ENCODE measurements around the gene BMP7. TPM values are rescaled to one million over a fixed set of nuclear protein-coding genes. Genes with fewer than 3 reads are reported as not detected.

Gene BMP7
- total RNA-seq, 2 experiments from 2014 or later: 2.2 to 94.2 TPM

DNA sequence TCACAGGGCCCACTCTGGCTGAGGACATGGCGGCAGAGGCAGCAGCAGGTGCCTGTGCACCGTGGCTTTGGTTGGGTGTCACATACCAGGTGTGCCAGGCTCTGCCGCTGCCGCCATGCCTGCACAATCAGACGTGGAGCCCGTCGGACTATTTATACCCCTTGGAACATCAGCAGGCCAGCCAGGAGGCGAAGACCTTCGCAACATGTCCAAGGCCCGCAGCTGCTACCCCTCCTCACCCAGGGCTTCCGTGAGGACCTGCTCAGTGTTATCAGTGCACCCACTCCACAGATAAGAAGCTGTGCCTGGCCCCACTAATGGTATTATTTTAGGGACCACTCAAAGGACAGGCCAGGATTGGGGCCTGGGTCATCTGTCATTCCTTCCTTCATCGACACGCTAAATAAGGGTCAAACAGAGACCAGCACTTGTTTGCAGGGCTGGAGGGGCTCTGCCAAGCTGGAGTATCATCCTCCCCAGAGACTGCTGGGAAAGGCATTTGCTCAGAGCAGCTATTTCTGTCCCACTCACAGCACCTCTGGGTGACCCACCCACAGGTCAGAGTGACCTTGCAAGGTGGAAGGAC, 109.2 kb downstream of the BMP7 start:
- Histone ChIP-seq H3K4me1 (ENCODE audit: insufficient read depth, low read length, poor library complexity, severe bottlenecking) (no peaks in the 10 kb centered on the region), H3K4me3 (ENCODE audit: low read depth, low read length, poor library complexity, severe bottlenecking) (no peak overlapping the region), H3K9me3 (ENCODE audit: low read length) (no peaks in the 10 kb centered on the region), H3K36me3 (ENCODE audit: insufficient read depth, low read length) (no peaks in the 10 kb centered on the region), H3K79me2 (ENCODE audit: insufficient read depth, low read depth, low read length) (no peaks in the 10 kb centered on the region), H2AFZ (ENCODE audit: low read length) (no peak overlapping the region), H3K27ac (ENCODE audit: low read depth, low read length, poor library complexity, severe bottlenecking) (no peak overlapping the region), H3K9me2 (ENCODE audit: insufficient read depth, low read length) (no peaks in the 10 kb centered on the region), H4K20me1 (ENCODE audit: insufficient read depth, low read length) (no peaks in the 10 kb centered on the region), H3K4me2 (ENCODE audit: low read length) (no peak overlapping the region)
- TF ChIP-seq CTCF (conservative IDR thresholded peaks at IDR 0.05; ENCODE audit: low read length) (no peak), EZH2phosphoT487 (IDR thresholded peaks at IDR 0.05; ENCODE audit: borderline replicate concordance, low read depth, low read length) (no peak)
- intact Hi-C loops (cut with micrococcal nuclease; ENCODE audit: unreplicated experiment): no loop called here
- BruUV-seq (replicated peaks): no TSS peak
- ChIA-PET CTCF (ENCODE audit: unreplicated experiment) (no interaction called here), POLR2A (no interaction called here)
- no peak for DNase-seq (ENCODE audit: low spot score)

DNA sequence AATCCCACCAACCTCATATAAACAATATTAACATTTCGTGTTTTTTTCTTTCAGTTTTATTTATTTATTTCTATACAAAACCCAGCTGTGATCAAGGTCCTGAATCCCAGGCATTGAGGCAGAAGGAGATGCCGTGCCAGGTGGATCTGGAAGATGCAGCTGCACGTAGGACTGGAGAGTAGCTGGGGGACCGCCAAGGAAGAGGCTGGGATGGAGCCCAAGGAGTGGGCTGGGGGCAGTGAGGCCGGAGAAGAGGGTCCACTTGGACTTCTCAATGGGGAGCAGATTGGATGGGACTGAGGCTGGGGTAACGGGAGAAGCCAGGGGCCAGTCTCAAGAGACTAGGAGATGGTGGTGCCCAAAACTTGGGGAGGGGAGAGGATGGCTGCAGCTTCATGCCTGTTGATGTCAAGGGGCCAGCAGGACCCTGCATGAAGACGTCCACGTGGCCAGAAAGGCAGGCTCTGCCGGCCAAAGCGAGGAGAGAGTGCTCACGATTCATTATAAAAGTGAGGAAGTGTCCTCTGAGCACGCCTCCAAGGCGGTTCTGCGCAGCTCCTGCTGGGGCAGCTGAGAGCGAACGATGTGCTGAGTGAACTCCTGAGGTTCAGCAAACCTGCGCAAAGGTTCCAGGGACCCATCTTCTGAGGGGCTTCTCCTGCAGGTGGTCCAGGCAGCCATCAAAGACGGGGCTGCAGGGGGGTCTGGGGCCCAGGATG, 110.3 kb downstream of the BMP7 start:
- no peaks in the 10 kb centered on the region for H3K36me3 ChIP-seq (ENCODE audit: insufficient read depth, low read length)
- H3K4me2 ChIP-seq (ENCODE audit: low read length): no peak overlapping the region
- ChIA-PET POLR2A (no interaction called here), CTCF (ENCODE audit: unreplicated experiment) (interaction anchor here (0.5 kb wide), 1 partner anchor 43 kb away, joined by 3 read pairs; no protein-coding TSS in a partner anchor)
- H2AFZ ChIP-seq (ENCODE audit: low read length): no peak overlapping the region
- H3K4me3 ChIP-seq (ENCODE audit: low read depth, low read length, poor library complexity, severe bottlenecking): no peak overlapping the region
- TF ChIP-seq CTCF (conservative IDR thresholded peaks at IDR 0.05; ENCODE audit: low read length) (no peak), EZH2phosphoT487 (IDR thresholded peaks at IDR 0.05; ENCODE audit: borderline replicate concordance, low read depth, low read length) (no peak)
- no TSS peak for BruUV-seq (replicated peaks)
- no peaks in the 10 kb centered on the region for H4K20me1 ChIP-seq (ENCODE audit: insufficient read depth, low read length)
- H3K79me2 ChIP-seq (ENCODE audit: insufficient read depth, low read depth, low read length): no peaks in the 10 kb centered on the region
- no peaks in the 10 kb centered on the region for H3K4me1 ChIP-seq (ENCODE audit: insufficient read depth, low read length, poor library complexity, severe bottlenecking)
- DNase-seq (ENCODE audit: low spot score): no peak
- H3K9me2 ChIP-seq (ENCODE audit: insufficient read depth, low read length): no peaks in the 10 kb centered on the region
- H3K9me3 ChIP-seq (ENCODE audit: low read length): no peaks in the 10 kb centered on the region
- H3K27ac ChIP-seq (ENCODE audit: low read depth, low read length, poor library complexity, severe bottlenecking): no peak overlapping the region
- intact Hi-C loops (cut with micrococcal nuclease; ENCODE audit: unreplicated experiment): no loop called here

- Histone ChIP-seq H3K4me1 (ENCODE audit: insufficient read depth, low read length, poor library complexity, severe bottlenecking) (no peaks in the 10 kb centered on the region), H3K4me2 (ENCODE audit: low read length) (no peak overlapping the region), H3K36me3 (ENCODE audit: insufficient read depth, low read length) (no peaks in the 10 kb centered on the region), H4K20me1 (ENCODE audit: insufficient read depth, low read length) (no peaks in the 10 kb centered on the region), H3K9me3 (ENCODE audit: low read length) (no peaks in the 10 kb centered on the region), H3K9me2 (ENCODE audit: insufficient read depth, low read length) (no peaks in the 10 kb centered on the region), H3K79me2 (ENCODE audit: insufficient read depth, low read depth, low read length) (no peaks in the 10 kb centered on the region), H3K27ac (ENCODE audit: low read depth, low read length, poor library complexity, severe bottlenecking) (no peak overlapping the region), H3K4me3 (ENCODE audit: low read depth, low read length, poor library complexity, severe bottlenecking) (no peak overlapping the region), H2AFZ (ENCODE audit: low read length) (no peak overlapping the region)
- no peak for DNase-seq (ENCODE audit: low spot score)
- POLR2A ChIA-PET: no interaction called here
- BruUV-seq (replicated peaks): no TSS peak
- CTCF ChIA-PET (ENCODE audit: unreplicated experiment): interaction anchor here (0.6 kb wide), 1 partner anchor 360 kb away, joined by 3 read pairs; no protein-coding TSS in a partner anchor
- intact Hi-C loops (cut with micrococcal nuclease; ENCODE audit: unreplicated experiment): no loop called here
- TF ChIP-seq CTCF (conservative IDR thresholded peaks at IDR 0.05; ENCODE audit: low read length): no peak
These were observed 111.0 kb downstream of the BMP7 start for GRCh38 chr20:57155415-57155814.

Measured in OCI-LY7 (cell line).